ENCODE data around the gene IFI27. TPM values are rescaled to one million over a fixed set of nuclear protein-coding genes. Genes with fewer than 3 reads are reported as not detected.

The IFI27 gene
- total and polyA plus RNA-seq, 12 donors = 15.9 to 1,446 (median 373) TPM

DNA sequence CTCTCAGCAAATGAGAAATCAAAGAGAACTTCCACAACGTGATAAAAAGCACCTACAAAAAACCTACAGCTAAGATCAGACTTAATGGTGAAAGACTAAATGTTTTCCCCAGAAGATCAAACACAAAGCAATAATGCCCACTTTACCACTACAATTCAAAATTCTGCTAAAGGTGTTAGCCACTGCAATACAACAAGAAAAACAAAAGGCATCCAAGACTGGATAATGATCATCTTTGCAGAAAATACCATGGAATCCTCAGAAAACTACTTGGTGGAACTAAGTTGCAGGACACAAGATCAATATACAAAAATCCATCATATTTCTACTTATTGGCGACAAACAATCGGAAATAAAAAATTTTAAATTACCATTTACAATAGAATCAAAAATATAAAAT lies 36.0 kb upstream of the IFI27 start:
- no peak for DNase-seq
- peaks cover 0 to 5% of the 10 kb centered on the region in 2 donors for H3K36me3 ChIP-seq (replicated peaks in 1 of 2)
- no peak for TF ChIP-seq CTCF (IDR thresholded peaks at IDR 0.05)
- TF ChIP-seq POLR2A (IDR thresholded peaks at IDR 0.05) = no peak
- intact Hi-C loops (cut with DNase I) = loop anchor here in 1 of 2 donors (10.0 kb wide), 1 partner anchor 50 kb away; the partner anchor contains the start of gene IFI27L2
- peaks cover 0 to 22% (median 18%) of the 10 kb centered on the region in 3 donors for H3K9me3 ChIP-seq (replicated peaks in 1 of 3)
- WGBS, 4 donors = 84 to 88% (median 88%) methylated on average over 3 of the region's 3 CpGs
- H3K27me3 ChIP-seq = no peaks in the 10 kb centered on the region
- no peak overlapping the region for H3K4me3 ChIP-seq
- H3K27ac ChIP-seq = no peak overlapping the region
- peaks cover 36 to 43% of the 10 kb centered on the region in 2 donors for H3K4me1 ChIP-seq (replicated peaks in 1 of 2)

DNA sequence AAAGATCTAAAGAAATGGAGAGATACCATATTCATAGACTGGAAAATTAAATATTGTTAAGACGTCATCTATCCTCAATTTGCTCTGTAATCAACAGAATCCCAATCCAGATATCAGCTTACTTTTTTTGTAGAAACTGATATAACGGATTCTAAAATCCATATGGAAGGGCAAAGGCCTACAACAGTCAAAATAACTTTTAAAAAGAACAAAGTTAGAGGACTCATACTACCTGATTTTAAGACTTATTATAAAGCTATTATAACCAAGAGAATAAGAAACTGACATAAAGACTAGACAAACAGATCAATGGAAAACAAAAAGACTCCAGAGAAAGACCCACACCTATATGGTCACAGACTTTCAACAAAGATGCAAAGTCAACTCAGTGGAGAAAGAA lies 35.5 kb upstream of the IFI27 start:
- intact Hi-C loops (cut with DNase I) = loop anchor here in 1 of 2 donors (10.0 kb wide), 1 partner anchor 50 kb away; the partner anchor contains the start of gene IFI27L2
- WGBS, 4 donors = 93 to 97% (median 95%) methylated on average over 2 of the region's 2 CpGs
- H3K27ac ChIP-seq = no peak overlapping the region
- H3K9me3 ChIP-seq (replicated peaks in 1 of 3) = peaks cover 0 to 18% (median 18%) of the 10 kb centered on the region in 3 donors
- no peak for TF ChIP-seq CTCF (IDR thresholded peaks at IDR 0.05)
- no peak for TF ChIP-seq POLR2A (IDR thresholded peaks at IDR 0.05)
- H3K4me3 ChIP-seq = no peak overlapping the region
- no peaks in the 10 kb centered on the region for H3K27me3 ChIP-seq
- peaks cover 40 to 44% of the 10 kb centered on the region in 2 donors for H3K4me1 ChIP-seq (replicated peaks in 1 of 2)
- no peak for DNase-seq
- H3K36me3 ChIP-seq (replicated peaks in 1 of 2) = peaks cover 0 to 5% of the 10 kb centered on the region in 2 donors

GRCh38 chr14:94077111-94077821 lies 33.3 kb upstream of the IFI27 start:
- Histone ChIP-seq H3K4me3 (peak overlapping the region in 1 of 4 donors; percentile 81), H3K9me3 (replicated peaks in 1 of 3) (peaks cover 0 to 18% (median 9%) of the 10 kb centered on the region in 3 donors), H3K4me1 (replicated peaks in 1 of 2) (peaks cover 46 to 53% of the 10 kb centered on the region in 2 donors), H3K27ac (peak overlapping the region in 2 of 5 donors; percentile 7 to 11), H3K36me3 (replicated peaks in 1 of 2) (peaks cover 0 to 5% of the 10 kb centered on the region in 2 donors), H3K27me3 (no peaks in the 10 kb centered on the region)
- TF ChIP-seq POLR2A (IDR thresholded peaks at IDR 0.05) (no peak), CTCF (IDR thresholded peaks at IDR 0.05) (no peak)
- no peak for DNase-seq
- intact Hi-C loops (cut with DNase I) = loop anchor here in 1 of 2 donors (10.0 kb wide), 1 partner anchor 48 kb away; the partner anchor contains the start of gene IFI27L2
- whole genome bisulfite sequencing, 4 donors = 45 to 52% (median 48%) methylated on average over 7 of the region's 7 CpGs

DNA sequence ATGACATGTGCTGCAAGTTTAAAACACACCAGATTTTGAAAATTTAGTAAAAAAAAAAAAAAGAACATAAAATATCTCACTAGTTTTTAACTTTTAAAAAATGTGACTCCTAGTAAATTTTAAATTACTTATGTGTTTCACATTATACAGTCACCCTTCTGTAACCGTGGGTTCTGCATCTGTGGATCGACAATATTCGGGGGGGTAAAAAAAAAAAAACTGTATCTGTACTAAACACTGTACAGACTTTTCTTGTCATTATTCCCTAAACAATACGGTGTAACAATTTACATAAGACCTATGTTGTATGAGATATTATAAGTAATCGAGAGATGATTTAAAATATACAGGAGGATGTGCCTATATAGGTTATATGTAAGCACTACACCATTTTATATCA lies 32.7 kb upstream of the IFI27 start:
- H3K4me1 ChIP-seq (replicated peaks in 1 of 2) = peaks cover 46 to 55% of the 10 kb centered on the region in 2 donors

More for the DNA sequence above, 32.7 kb upstream of the IFI27 start:
- Histone ChIP-seq H3K36me3 (replicated peaks in 1 of 2) (peaks cover 0 to 5% of the 10 kb centered on the region in 2 donors), H3K27me3 (no peaks in the 10 kb centered on the region), H3K4me3 (peak overlapping the region in 1 of 4 donors; percentile 81), H3K9me3 (replicated peaks in 1 of 3) (peaks cover 0 to 18% (median 9%) of the 10 kb centered on the region in 3 donors), H3K27ac (no peak overlapping the region)
- DNase-seq = no peak
- 47 to 54% (median 50%) methylated on average over 5 of the region's 5 CpGs for WGBS, 4 donors
- intact Hi-C loops (cut with DNase I) = loop anchor here in 1 of 2 donors (10.0 kb wide), 1 partner anchor 47 kb away; the partner anchor contains the start of gene IFI27L2
- TF ChIP-seq CTCF (IDR thresholded peaks at IDR 0.05) (no peak), POLR2A (IDR thresholded peaks at IDR 0.05) (no peak)

Measured in adrenal gland (tissue), 12 donors.